Measurements from ENCODE around the gene CCSER1.
"Not testable (repeated sequence)": the region's sequence is repeated elsewhere in the genome, so short reads cannot be mapped to it uniquely, and the experiment has no call there.

CCSER1 gene

DNA sequence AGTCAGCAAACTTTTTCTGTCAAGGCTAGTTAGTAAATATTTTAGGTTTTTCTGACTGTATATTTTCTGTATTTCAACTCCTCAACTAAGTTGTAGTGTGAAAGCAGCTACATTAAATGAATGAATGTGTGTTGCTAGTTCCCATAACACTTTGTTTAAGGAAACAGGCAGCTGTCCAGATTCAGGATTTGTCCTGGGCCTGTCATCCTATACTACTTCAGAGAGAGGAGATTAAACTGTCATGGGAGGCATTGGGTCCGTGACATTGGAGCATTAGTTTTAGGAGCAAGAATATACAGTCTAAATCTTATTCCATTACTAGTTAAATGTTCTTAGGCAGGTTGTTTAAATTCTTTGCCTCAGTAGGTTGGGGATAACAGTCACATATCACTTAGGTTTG lies 516.0 kb downstream of the CCSER1 start:
- no peak for DNase-seq (ENCODE audit: low read depth in 2 of 2, low spot score in 1 of 2)

DNA sequence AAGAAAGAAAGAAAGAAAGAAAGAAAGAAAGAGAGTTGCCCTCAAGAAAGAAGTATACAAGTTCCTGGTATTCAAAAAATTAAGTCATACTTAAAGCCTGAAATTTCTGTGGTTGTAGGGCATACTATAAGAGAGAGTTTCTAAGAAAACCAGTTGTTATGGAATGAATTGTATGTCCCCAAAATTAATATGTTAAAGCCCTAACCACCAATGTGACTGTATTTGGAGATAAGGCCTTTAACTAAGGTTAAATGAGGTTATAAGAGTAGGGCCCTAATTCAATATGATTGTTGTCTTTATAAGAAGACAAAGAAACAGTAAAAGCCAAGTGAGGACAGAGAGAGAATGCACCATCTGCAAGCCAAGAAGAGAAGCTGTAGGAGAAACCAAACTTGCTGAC lies 521.1 kb downstream of the CCSER1 start:
- no peak for DNase-seq (ENCODE audit: low read depth in 2 of 2, low spot score in 1 of 2)

DNA sequence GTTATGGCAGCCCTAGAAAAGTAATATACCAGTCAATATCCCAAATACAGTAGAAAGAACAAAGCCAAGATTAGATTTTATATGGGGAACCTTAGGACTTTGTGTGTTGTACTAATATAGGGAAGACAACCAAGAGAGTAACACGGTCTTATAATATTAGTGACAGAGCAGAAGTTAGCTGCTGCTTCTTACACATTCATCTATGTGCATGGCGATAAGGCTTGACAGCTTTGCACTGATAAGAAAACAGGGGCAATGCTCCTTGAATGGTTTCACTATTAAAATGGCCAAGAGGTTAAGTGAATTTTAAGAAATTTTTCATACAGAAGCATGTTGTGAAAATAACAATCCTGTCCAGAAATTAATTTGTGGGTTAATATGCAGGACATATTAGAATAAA lies 521.6 kb downstream of the CCSER1 start:
- DNase-seq (ENCODE audit: low read depth in 2 of 2, low spot score in 1 of 2), result no peak

DNA sequence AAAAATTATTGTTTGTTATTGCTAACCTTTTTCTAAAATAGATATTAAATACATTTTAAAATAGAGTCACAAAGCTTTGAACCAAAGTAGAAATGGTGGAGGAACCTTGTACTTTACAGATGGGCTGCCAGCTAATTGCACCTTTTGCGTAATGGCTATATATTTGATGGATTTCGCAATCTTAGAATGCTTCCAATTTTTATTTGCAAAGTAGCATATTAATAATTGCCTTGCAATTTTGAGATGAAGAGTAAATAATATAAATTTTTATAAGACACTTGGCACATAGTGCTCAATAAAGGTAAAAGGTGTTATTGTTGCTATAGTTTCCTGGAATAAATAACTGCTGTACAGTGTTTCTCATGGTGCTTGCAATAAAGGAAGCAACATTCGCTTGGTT lies 533.5 kb downstream of the CCSER1 start:
- DNase-seq (ENCODE audit: low read depth in 2 of 2, low spot score in 1 of 2), result no peak

DNA sequence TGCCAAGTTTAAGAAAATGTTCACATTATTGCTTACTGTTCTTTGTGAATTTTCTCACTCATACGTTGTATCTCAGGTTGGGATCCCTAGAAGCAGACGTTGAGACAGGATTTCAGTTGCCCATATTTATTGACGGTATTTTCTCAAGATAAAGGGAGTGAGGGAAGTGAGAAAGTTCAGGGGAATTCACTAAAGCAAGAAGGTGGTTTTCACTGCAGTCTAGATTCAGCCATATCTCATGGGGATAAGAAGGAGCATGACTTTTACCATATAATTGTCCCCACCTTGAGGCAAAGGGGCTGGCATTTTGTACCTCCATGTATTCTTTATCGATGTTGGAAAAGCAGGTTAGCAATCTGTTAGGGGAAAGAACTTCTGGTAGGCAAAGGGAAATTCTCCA lies 543.0 kb downstream of the CCSER1 start:
- no peak for DNase-seq (ENCODE audit: low read depth in 2 of 2, low spot score in 1 of 2)

DNA sequence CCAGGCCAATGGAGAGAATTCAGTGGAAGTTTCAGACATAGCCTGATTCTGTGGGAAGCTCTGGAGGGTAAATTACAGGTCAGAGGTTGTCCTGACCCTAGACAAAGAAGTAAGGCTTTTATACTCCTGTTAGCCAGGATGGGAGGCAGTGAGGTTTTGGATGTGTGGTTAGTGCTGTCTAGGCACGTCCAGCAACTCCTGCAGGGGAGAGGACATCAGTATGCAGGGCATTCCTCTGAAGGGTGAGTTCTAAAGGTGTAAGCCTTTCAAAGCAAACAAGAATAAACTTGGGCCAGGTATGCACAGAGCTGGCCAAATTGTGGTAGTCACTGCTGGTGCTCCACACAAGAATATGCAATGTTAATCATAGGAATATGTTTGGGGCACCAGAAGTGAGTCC lies 562.5 kb downstream of the CCSER1 start:
- no peak for DNase-seq (ENCODE audit: low read depth in 2 of 2, low spot score in 1 of 2)

DNA sequence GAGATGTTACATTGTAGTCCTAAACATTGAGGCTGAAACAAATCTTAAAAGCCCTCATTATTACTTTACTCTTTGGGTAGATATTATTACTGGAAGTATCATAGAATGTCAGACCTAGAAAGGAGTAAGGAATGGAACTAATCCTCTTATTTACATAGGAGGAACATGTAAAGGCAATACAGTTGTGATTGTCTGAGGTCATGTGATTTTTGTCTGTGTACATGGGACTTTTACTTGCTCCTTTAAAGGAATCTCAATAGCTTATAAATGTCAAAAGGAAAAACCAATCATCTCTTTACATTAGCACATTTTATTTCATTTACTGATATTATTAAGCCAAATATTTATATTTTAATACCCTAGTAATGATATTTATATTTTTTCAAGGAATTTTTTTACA lies 568.2 kb downstream of the CCSER1 start:
- DNase-seq (ENCODE audit: low read depth in 2 of 2, low spot score in 1 of 2), result no peak

DNA sequence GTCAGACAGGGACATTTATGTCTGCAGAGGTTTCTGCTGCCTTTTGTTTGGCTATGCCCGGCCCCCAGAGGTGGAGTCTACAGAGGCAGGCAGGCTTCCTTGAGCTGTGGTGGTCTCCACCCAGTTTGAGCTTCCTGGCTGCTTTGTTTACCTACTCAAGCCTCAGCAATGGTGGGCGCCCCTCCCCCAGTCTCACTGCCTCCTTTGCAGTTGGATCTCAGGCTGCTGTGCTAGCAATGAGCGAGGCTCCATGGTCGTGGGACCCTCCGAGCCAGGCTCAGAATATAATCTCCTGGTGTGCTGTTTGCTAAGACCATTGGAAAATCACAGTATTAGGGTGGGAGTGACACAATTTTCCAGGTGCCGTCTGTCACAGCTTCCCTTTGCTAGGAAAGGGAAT lies 578.3 kb downstream of the CCSER1 start:
- not testable (repeated sequence) for DNase-seq (ENCODE audit: low read depth in 2 of 2, low spot score in 1 of 2)

DNA sequence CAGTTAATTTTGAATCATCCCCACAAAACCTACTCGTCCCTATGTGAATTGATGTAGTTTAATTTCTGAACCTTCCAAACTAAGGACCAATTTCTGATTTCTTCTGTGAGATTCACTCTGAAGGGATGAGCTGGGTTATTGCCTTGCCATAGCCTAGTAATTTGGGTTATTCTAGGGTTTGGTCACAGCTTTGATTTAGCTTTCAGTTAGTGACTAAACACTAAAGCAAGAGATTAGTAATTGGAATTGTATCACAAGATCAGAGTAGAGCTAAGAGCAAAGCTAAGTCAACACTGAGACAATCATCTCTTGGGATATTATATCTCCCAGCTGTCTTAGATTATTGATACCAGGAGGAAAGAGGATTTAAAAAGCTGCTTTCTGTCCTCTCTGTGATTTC lies 588.0 kb downstream of the CCSER1 start:
- DNase-seq (ENCODE audit: low read depth in 2 of 2, low spot score in 1 of 2), result no peak

DNA sequence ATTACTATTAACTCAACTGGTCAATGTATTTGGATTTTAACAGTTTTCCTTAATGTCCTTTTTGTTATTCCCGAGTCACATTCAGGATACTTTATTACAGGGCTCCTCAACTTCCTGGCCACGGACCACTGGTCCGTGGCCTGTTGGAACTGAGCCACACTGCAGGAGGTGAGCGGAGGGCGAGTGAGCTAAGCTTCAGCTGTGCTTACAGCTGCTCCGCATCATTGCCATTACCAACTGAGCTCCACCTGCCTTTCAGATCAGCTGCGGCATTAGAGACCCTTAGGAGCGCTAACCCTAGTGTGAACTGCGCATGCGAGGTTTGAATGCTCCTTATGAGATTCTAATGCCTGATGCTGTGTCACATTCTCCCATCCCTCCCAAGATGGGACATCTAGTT lies 591.7 kb downstream of the CCSER1 start:
- no peak for DNase-seq (ENCODE audit: low read depth in 2 of 2, low spot score in 1 of 2)

DNA sequence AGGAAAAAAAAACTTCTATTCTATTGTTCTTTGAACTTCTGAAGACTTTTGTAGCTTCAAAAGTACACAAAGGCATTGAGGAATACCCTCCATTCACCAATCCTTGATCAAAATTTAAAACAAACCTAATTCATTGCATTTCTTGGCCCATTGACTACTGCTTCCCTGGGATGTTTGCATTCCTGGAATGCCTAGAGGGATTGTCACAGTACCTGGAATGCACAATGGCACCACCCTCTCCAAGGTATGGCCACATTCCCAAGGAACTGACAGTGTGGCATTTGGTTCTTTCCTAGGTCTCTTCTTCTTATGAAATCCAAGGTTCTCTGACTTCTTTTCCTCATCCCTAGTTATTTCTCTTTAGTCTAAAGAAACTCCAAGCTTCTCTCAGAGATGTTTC lies 600.7 kb downstream of the CCSER1 start:
- DNase-seq (ENCODE audit: low read depth in 2 of 2, low spot score in 1 of 2), result no peak

DNA sequence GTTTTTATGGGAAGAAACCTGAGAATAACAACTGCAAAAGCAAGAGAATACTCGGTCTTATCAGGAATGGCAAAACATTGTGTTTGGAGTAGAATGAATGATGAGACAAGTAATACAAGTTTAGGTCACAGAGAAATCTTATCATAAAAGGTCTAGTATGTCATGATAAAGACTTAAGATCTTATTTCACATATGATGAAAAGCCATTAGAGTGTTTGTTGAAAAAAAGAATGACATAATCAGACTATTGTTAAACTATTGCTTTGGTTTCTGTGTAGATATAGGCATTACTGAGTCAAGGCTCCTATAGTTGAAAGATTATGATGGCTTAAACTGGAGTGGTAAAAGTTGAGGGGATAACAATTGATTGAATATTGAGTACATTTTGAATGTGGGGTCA lies 603.6 kb downstream of the CCSER1 start:
- no peak for DNase-seq (ENCODE audit: low read depth in 2 of 2, low spot score in 1 of 2)

DNA sequence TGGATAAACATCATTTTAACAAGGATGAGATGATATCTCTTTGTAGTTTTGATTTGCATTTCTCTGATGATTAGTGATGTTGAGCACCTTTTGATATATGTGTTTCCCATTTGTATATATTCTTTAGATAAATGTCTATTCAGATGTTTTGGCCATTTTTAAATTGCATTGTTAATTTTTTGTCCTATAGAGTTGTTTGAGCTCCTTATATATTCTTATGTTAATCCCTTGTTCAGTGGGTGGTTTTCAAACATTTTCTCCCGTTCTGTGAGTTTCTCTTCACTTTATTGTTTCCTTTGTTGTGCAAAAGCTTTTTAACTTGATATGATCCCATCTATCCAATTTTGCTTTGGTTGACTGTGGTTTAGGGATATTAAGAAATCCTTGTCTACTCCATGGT lies 606.0 kb downstream of the CCSER1 start:
- no peak for DNase-seq (ENCODE audit: low read depth in 2 of 2, low spot score in 1 of 2)

DNA sequence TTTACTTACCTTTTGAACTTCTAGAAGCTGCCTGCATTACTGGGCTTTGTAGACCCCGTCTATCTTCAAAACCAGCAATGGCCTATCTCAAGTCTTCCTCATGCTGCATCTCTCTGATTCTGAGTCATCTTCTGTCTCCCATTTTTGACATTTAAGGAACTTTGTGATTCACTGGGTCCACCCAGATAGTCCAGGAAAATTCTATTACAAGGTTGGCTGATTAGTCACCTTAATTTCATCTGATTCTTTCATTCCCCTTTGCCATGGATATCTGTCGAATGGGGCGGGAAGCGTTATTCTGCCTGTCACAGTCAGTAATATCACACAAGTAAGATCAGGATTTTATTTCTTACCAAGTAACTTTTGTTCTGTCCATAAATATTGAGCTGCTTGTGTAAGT lies 618.0 kb downstream of the CCSER1 start:
- DNase-seq (ENCODE audit: low read depth in 2 of 2, low spot score in 1 of 2), result no peak

DNA sequence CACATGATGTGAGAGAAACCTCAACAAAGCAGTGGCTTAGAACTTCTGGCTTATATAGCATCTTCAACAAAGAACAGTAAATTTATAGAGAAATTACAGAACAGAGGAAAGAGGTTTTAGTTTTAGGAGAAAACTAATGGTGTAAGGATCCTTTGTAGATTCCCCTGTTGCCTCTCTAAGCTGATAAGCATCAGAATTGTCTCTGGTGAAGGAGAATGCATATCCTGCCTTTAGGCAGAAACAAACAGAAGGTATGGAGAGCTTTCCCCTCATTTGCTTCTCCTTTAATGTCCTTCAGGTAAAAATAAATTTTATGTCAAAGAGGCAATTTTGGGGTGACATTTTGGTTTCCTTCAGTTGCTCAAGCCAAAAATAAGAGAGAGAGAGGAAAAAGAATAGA lies 625.9 kb downstream of the CCSER1 start:
- DNase-seq (ENCODE audit: low read depth in 2 of 2, low spot score in 1 of 2), result no peak

DNA sequence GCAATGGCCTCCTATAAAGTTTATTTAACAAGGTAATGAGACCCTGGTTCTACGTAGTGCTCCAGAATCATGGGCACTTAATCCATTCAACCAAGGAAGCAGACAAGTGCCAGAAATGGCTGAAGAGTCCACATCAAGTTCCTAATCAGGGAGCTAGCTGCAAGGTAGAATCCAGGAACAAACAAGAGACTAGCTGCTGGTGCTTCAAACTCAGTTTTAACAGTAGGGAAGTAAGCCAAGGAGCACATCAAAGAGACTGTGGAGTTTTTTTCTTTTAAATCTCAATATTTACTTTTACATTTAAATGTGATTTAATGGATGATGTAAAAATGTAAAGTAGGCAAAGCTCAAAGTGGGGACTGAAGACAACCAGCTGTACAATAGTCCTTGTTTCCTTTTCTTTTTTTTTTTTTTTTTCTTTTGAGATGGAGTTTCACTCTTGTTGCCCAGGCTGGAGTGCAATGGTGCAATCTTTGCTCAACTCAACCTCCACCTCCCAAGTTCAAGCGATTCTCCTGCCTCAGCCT lies 630.4 kb downstream of the CCSER1 start:
- no peak for DNase-seq (ENCODE audit: low read depth in 2 of 2, low spot score in 1 of 2)

DNA sequence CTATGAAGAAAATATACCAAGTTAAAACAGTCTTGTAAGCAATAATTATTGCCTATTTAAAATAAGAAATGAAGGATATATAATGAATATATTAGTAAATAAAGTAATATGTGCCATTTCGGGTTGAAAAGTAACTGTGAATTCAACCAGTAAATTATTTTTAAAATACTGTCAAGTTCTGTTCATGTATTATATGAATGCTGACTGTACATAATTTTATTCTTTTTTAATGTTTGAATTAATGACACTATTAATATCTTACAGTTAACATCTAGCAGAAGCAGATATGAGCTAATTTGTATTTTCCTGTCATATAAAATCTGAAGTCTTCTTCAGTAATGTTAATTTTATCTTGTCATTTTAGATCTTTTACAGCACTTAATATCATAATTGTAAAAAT lies 632.9 kb downstream of the CCSER1 start:
- no peak for DNase-seq (ENCODE audit: low read depth in 2 of 2, low spot score in 1 of 2)

DNA sequence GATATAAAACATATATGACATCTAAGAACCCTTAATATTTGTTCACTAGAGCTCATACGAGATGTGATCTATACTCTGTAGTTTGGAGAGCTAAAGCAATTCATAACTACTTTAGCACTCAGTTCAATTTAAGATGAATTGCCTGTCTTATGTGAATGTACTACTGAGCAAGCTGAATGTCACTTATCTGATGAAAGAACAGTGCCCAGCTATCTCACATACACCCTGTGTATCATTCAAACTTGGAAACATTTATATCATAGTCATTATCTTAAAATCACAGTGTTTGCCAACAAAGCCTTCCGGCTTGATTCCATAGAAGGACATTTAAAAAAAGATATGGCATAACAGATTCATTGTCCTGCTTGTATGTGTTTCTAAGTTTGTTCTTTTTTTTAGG lies 639.6 kb downstream of the CCSER1 start:
- no peak for DNase-seq (ENCODE audit: low read depth in 2 of 2, low spot score in 1 of 2)

DNA sequence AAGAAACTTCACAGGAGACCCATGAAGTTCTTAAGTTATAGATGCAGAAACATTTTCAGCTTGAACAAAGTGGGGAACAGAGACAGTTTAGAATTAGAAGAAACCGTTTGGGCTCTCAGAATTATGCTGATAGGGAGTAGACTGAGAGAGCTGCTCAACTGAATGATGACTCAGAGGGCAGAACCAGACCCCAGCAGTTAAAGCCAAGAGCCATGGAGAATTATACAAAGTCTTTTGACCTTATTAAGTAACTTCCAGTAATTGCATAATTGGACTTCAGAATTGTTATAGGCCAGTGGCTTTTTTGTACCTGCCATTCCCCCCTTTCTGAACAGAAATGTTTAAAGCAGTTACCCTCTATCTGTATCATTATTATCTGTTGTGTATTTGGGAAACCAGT lies 642.1 kb downstream of the CCSER1 start:
- DNase-seq (ENCODE audit: low read depth in 2 of 2, low spot score in 1 of 2), result no peak

DNA sequence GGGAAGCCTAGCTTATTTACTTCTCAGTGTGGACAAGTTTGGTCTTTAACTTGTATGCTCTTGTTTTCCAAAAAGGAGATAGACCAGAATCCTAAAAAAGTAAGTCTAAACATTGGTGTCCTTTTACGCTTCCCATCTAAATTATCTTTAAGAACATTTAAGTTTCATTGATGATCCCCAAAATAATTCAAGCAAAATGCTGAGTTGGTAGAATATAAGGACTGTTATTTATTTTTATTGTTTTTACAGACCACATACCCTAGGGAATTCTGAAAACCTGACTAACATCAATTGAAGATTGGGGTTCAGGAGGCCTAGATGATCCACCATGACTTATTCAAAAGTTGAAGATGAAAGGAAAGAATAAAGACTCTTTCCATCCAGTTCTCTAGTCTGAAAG lies 653.0 kb downstream of the CCSER1 start:
- no peak for DNase-seq (ENCODE audit: low read depth in 2 of 2, low spot score in 1 of 2)

DNA sequence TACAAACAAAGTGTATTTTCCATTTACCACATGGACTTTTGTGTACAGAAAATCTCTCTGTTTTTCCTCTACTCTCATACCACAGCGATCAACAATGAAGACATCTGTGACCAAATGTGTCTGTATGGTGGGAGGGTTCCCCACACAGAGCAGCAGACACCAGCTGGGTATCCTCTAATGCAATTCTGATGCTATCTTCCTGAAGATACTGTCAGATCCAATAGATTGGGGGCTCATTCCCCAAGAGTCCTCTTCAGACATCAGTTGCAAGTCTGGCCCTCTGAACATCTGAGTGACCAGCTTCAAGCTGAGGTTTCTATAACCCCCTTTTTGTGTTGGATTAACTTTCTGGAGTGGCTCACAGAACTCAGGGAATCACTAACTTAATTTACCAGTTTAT lies 659.4 kb downstream of the CCSER1 start:
- DNase-seq (ENCODE audit: low read depth in 2 of 2, low spot score in 1 of 2), result no peak

DNA sequence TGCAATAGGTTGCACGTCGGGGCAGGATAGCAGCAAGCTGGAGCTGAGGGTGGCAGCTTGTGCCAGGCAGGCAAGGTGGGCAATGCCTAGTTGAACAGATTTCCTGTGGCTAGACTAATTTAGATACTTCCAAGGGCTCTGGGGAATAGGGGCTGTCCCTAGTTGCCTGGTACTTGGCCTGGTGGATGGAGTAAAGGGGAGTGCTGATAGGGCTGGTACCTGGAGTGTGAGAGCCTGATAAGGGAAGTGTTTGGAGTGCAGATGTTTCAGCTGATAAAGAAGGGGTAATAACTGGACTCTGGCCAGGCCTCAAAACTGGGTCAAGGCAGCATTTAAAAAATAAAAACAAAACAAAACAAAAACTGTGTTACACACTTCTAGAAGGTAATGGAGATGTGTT lies 665.5 kb downstream of the CCSER1 start:
- DNase-seq (ENCODE audit: low read depth in 2 of 2, low spot score in 1 of 2), result no peak

DNA sequence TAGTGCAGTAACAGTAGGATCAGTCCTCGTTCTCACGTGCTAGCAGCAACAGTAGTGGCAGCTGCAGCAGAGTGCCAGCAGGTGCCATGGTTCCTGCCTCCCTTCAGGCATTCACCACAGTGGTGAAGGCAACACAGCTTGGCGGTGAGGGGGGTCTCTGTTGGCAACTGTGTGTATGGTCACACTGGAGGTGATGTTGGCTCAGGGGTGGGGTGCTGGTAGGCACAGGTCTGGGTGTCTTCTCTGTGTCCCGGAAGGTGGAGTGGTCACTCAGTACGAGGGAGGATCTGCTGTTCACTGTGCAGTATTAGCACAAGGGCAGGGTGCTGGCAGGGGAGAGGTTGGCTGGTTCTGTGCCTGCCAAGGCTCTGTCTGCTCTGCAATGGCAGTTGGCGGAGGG lies 671.8 kb downstream of the CCSER1 start:
- no peak for DNase-seq (ENCODE audit: low read depth in 2 of 2, low spot score in 1 of 2)

DNA sequence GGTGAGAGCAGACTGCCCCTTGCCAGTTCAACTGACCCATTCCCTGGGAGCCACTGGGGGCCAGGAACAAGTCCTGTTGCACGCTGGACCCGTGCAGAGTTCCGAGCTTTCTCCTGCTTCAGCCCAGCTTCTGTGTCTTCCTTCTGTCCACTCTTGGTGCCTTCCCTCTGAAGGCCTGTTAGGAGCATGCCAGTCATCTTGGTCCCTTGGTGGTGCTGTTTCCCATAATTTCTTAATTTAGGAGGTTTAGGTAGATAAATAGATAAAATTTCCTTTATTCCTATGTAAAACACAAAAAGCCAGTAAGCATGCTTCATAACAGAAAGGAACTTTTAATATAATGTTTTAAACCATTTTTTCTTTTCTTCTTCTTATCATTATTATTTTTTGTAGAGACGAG lies 672.7 kb downstream of the CCSER1 start:
- no peak for DNase-seq (ENCODE audit: low read depth in 2 of 2, low spot score in 1 of 2)

Measured in stimulated activated CD8-positive, alpha-beta memory T cell treated with anti-CD3 and anti-CD28 coated beads, Interleukin-4, amount 100 ng/mL, for 4 hours (primary cell).